ENCODE results near the gene SLC6A12.

Gene SLC6A12

DNA sequence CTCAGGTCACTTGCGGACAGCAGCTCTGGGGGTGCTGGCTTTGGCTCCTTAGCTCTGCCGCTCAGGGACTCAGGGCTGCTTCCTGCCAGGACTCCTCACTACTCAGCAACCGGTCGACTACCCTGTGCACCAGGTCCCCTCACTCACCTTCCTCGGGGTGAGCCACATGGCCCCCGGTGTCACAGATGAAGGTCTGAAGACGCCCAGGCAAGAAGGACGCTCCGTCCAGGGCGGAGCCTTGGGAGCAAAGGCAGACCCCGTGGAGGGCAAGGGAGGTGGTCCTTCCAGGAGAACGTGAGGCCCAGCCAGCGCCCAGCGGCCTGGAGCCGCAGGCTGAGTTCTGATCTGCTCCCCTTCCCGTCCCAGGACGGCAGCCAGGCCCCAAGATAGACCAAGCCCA, 32.0 kb downstream of the SLC6A12 start:
- no peak overlapping the region for H3K4me3 ChIP-seq (replicated peaks; ENCODE audit: low read depth, low read length)
- no peak for DNase-seq (ENCODE audit: extremely low read depth, low read depth)

DNA sequence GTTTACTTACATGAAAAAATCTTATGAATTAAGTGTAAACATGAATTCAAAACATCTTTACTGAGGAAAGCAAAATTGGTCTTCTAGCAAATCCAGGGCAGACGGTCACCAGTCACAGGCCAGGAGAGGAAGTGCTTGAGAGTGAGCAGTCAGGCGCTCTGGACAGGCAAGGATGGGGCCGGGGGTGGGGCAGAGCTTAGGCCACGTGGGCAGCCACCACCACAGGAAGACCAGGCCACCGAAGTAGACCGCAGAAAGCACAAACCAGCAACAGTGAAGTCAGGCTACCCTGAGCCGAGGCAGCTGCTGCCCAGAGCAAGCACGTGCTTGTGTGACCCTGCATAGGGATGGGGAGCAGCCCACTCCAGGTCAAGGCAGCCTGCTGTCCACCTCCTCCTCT, 33.5 kb downstream of the SLC6A12 start:
- no peak overlapping the region for H3K4me3 ChIP-seq (replicated peaks; ENCODE audit: low read depth, low read length)
- DNase-seq (ENCODE audit: extremely low read depth, low read depth): no peak
- TF ChIP-seq, protein P1, sequence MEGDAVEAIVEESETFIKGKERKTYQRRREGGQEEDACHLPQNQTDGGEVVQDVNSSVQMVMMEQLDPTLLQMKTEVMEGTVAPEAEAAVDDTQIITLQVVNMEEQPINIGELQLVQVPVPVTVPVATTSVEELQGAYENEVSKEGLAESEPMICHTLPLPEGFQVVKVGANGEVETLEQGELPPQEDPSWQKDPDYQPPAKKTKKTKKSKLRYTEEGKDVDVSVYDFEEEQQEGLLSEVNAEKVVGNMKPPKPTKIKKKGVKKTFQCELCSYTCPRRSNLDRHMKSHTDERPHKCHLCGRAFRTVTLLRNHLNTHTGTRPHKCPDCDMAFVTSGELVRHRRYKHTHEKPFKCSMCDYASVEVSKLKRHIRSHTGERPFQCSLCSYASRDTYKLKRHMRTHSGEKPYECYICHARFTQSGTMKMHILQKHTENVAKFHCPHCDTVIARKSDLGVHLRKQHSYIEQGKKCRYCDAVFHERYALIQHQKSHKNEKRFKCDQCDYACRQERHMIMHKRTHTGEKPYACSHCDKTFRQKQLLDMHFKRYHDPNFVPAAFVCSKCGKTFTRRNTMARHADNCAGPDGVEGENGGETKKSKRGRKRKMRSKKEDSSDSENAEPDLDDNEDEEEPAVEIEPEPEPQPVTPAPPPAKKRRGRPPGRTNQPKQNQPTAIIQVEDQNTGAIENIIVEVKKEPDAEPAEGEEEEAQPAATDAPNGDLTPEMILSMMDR (IDR thresholded peaks at IDR 0.05; ENCODE audit: low read depth, low read length, missing control alignments): no peak

More for the DNA sequence above, 32.0 kb downstream of the SLC6A12 start:
- TF ChIP-seq, protein P1 (IDR thresholded peaks at IDR 0.05; ENCODE audit: low read depth, low read length, missing control alignments): no peak

DNA sequence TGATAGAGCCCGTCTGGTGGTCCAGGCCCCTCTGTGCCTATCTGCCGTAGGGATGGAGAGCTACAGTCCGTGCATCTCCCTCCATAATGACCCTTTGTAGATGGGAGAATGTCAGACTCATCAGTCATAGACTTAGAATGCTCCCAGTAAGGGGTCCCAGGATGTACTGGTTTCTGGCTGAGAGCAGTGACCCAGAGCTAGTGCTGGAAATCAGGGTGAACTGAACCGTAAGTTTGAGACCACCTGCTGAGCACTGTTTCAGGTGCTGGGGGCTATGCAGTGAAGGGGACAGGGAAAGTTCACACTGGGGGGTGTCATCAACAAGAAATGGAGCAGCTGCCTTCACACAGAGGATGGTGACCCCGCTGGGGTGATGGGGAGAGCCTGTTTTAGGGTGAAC, 34.1 kb downstream of the SLC6A12 start:
- TF ChIP-seq, protein P1 (IDR thresholded peaks at IDR 0.05; ENCODE audit: low read depth, low read length, missing control alignments): no peak
- no peak overlapping the region for H3K4me3 ChIP-seq (replicated peaks; ENCODE audit: low read depth, low read length)
- no peak for DNase-seq (ENCODE audit: extremely low read depth, low read depth)

DNA sequence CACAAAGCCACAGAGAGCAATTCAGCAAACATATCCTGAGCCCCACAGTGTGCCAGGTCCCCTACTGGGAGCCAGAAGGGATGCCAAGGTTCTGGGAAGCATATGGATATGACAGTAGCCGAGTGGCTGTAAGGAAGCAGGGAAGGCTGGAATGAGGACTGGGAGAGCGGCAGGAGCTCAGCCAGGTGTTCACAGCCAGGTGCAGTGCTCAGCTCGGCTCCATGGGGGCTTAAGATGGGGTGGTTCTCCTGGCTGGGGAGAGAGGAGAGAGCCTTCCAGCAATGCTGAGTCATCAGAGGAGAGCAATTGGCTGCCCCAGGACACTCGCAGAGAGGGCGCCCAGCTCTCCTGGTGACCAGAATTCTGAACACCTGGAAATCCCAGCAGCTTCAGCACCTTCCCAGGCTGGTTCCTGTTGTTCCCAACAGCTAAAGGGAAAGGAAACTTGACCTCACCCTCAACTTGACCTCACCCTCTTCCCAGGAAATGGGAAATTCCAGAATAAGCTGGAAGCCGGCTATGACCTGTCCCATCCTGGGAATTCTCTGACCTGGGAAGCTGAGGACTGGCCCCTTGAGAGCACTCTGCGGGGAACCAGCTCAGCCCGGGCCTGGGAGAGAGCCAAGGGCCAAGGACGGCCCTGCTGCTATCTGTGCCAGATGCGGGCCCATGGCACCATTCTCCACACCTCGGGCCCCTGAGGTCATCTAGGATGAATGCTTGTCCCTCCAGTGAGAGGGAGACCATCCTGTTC, 34.6 kb downstream of the SLC6A12 start:
- TF ChIP-seq, protein P1 (IDR thresholded peaks at IDR 0.05; ENCODE audit: low read depth, low read length, missing control alignments): no peak
- H3K4me3 ChIP-seq (replicated peaks; ENCODE audit: low read depth, low read length): no peak overlapping the region
- no peak for DNase-seq (ENCODE audit: extremely low read depth, low read depth)

DNA sequence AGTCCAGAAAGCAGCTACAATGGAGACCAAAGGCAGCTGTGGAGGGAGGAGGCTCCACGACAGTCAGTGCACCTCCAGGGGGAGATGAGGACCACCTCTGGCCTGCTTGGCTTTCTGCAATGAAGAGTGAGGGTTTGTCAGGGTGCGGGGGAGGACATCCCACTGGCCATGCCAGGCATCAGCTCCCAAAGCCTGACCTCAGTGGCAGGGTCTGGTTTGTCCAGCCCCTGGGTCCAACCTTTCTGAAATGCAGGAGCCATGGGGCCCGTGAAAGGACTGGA, 35.2 kb downstream of the SLC6A12 start:
- TF ChIP-seq, protein P1 (IDR thresholded peaks at IDR 0.05; ENCODE audit: low read depth, low read length, missing control alignments): no peak
- no peak overlapping the region for H3K4me3 ChIP-seq (replicated peaks; ENCODE audit: low read depth, low read length)
- DNase-seq (ENCODE audit: extremely low read depth, low read depth): no peak

DNA sequence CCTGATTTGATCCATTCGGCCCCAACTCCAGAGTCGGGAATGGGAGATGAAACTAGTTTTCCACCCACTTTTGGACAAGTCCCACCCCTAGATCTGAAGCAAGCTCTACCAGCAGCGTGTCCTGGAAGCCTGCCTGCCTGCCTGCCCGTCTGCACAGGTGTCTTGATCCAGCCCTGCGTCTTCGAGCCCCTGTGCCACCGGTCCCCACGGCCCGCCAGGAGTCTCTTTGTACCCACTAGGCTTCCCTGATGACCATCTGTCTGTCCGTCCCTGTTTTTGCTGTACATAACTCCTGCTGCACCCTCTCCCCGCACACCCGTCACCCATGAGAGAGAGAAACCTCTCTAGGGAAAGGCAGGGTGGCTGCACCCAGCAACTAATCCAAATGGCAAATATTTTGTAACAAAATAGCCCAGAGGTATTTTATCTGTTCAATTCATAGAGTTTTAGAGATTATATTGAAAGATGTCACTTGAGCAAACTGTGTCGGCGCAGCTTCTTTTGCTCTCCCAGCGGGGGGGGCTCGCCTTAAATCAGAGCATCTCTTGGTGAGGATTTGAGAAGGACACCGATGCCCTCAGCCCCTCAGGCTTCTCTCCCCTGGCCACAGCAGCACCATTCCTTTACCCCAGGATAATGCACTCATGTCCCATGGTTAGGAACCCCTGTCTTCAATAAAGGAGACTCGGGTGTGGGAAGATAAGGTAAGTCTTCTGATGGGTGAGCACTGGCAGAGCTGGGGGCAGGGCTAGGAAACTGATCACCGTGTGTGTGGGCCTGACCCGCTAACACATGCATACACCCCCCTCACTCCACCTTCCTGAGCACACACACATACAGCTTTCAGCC, 35.8 kb downstream of the SLC6A12 start:
- H3K4me3 ChIP-seq (replicated peaks; ENCODE audit: low read depth, low read length): no peak overlapping the region
- TF ChIP-seq, protein P1 (IDR thresholded peaks at IDR 0.05; ENCODE audit: low read depth, low read length, missing control alignments): no peak
- no peak for DNase-seq (ENCODE audit: extremely low read depth, low read depth)
